PC-9 (cell line): ENCODE results near the gene PTPRD.

ENCODE experiments used
- CTCF ChIP-seq: fragments of 200-600 bp; sonication (generic); conservative IDR thresholded peaks from 2 replicates; pipeline ENCODE4 v1.6.1; 2017; ENCODE audit warnings: mixed run types, antibody characterized with exemption, mild to moderate bottlenecking, moderate library complexity
- EZH2 ChIP-seq: fragments of 200-600 bp; sonication (generic); IDR thresholded peaks from 2 replicates; pipeline ENCODE4 v1.8.0; 2017; ENCODE audit warnings: antibody characterized with exemption, low read depth

DNA sequence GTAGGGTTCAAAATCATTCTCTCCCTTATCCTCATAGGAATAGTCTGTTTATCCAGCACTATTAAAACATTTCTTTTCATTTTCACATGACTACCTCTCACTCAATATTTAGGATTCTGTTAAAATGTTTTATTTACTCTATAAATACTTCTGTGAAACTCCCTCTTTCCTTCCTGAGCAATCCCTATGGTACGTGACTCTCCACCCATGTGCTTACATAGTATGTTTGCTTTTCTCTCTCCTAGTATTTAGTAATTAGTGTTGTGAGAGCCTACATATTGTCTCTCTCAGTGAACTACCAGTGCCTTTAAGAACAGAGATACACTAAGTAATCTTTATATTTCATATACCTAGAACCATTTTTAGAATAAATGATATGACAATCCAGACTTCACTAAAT is 46.0 kb downstream of the PTPRD start:
- TF ChIP-seq CTCF (no peak), EZH2 (no peak)
